Right lobe of liver (tissue), 4 donors: ENCODE data around the gene CFAP20.

Experiments used
- CTCF ChIP-seq, 4 donors: fragments of 200-600 bp in 3 of 4; fragments of 450-650 bp in 1 of 4; IDR thresholded peaks; one replicate each; pipeline versions ENCODE4 v1.5.1 to v1.8.0; 2016 to 2022; ENCODE audit warnings: antibody characterized with exemption in 4 of 4, mild to moderate bottlenecking in 2 of 4
- POLR2A ChIP-seq: fragments of 450-650 bp; IDR thresholded peaks from one replicate; pipeline ENCODE4 v1.6.1; 2017; ENCODE audit warnings: antibody characterized with exemption, mild to moderate bottlenecking
- donor health status: DM: no; HTN: no; CAD: no.
- donor health status: DM: no; HTN: no; CAD: no.
- donor health status: DM: no; HTN: yes; CAD: no.

- TF ChIP-seq CTCF (IDR thresholded peaks at IDR 0.05) (no peak), POLR2A (no peak)
Observed at GRCh38 chr16:58119509-58119845, 9.7 kb downstream of the CFAP20 start.
